Endothelial cell of umbilical vein (primary cell): ENCODE results near the gene KCNJ6. TPM values are rescaled to one million over a fixed set of nuclear protein-coding genes. Genes with fewer than 3 reads are reported as not detected.

Source experiments
- BruUV-seq: library from RNA; stranded (reverse); fragments of 400-500 nt; replicated peaks from 2 replicates; lab custom pipeline; 2021; lab: Mats Ljungman, UMichigan
- CTCF ChIA-PET: fragments of 300-600, 350-600 bp; sonication (Branson Sonifier 250); formaldehyde crosslinking; loops from one replicate; lab custom pipeline; 2021; ENCODE audit warnings: antibody characterized with exemption, inconsistent platforms; lab: Charles Lee
- POLR2A ChIA-PET: fragments of 300-600, 350-600 bp; sonication (Branson Sonifier 250); formaldehyde crosslinking; loops from one replicate; lab custom pipeline; 2021; ENCODE audit warnings: antibody characterized with exemption, inconsistent platforms; lab: Charles Lee
- DNase-seq: peaks from one replicate; pipeline ENCODE4 v3.0.0-alpha.2; 2011; ENCODE audit warnings: low read depth, low spot score
- FAIRE-seq: peaks from 2 replicates; lab custom pipeline; 2011; peaks lifted over from hg19 to GRCh38; lab: Jason Lieb, UNC
- H2AFZ ChIP-seq: 2 replicates; pipeline ENCODE4 v1.6.0; 2012; ENCODE audit warnings: low read depth, low read length, control low read depth, inconsistent platforms
- H3K27ac ChIP-seq: 2 replicates; pipeline ENCODE4 v1.5.1; 2011; ENCODE audit warnings: low read depth, mild to moderate bottlenecking, control low read depth, low read length, moderate library complexity; ENCODE audit not compliant: insufficient read depth
- H3K27me3 ChIP-seq, 2 experiments: 2 replicates each; pipeline versions ENCODE4 v1.6.0 to v1.6.1; 2011; ENCODE audit warnings: low read length in 2 of 2, mixed read lengths in 1 of 2; ENCODE audit not compliant: control insufficient read depth in 2 of 2, insufficient read depth in 2 of 2
- H3K36me3 ChIP-seq, 2 experiments: 2 replicates in 1 of 2; 3 replicates in 1 of 2; pipeline ENCODE4 v1.5.1; 2011; ENCODE audit warnings: low read length in 2 of 2, mild to moderate bottlenecking in 1 of 2, moderate library complexity in 1 of 2; ENCODE audit not compliant: control insufficient read depth in 2 of 2, insufficient read depth in 2 of 2; ENCODE audit errors: extremely low read depth in 1 of 2
- H3K4me1 ChIP-seq: 3 replicates; pipeline ENCODE4 v1.5.1; 2011; ENCODE audit warnings: mild to moderate bottlenecking, low read length; ENCODE audit not compliant: control insufficient read depth, insufficient read depth; ENCODE audit errors: extremely low read depth
- H3K4me2 ChIP-seq: 2 replicates; pipeline ENCODE4 v1.6.1; 2011; ENCODE audit warnings: low read length, control low read depth, mixed read lengths; ENCODE audit not compliant: insufficient read depth
- H3K4me3 ChIP-seq, 3 experiments: fragments of 200-600 bp in 1 of 3; sonication (generic), shearing (Covaris generic) in 1 of 3; replicated peaks in 1 of 3; 2 replicates each; pipeline ENCODE4 v1.5.1; 2011 to 2016; ENCODE audit warnings: control low read depth in 3 of 3, low read length in 3 of 3, mild to moderate bottlenecking in 2 of 3, inconsistent platforms in 1 of 3, low read depth in 1 of 3, moderate library complexity in 1 of 3; ENCODE audit not compliant: insufficient read depth in 1 of 3
- H3K79me2 ChIP-seq: 2 replicates; pipeline ENCODE4 v1.6.0; 2012; ENCODE audit warnings: low read length, inconsistent platforms; ENCODE audit not compliant: control insufficient read depth, insufficient read depth
- H3K9ac ChIP-seq: replicated peaks from 2 replicates; pipeline ENCODE3; 2011; ENCODE audit warnings: low read length, control low read depth; ENCODE audit not compliant: insufficient read depth; ENCODE audit errors: extremely low read depth
- H3K9me1 ChIP-seq: replicated peaks from 3 replicates; pipeline ENCODE4 v1.6.0; 2011; ENCODE audit warnings: mild to moderate bottlenecking, low read length; ENCODE audit not compliant: control insufficient read depth, insufficient read depth; ENCODE audit errors: extremely low read depth
- H3K9me3 ChIP-seq: replicated peaks from 2 replicates; pipeline ENCODE4 v1.5.1; 2012; ENCODE audit warnings: low read length, inconsistent platforms; ENCODE audit not compliant: control insufficient read depth, insufficient read depth
- H4K20me1 ChIP-seq: replicated peaks from 2 replicates; pipeline ENCODE3; 2011; ENCODE audit warnings: mild to moderate bottlenecking, low read length; ENCODE audit not compliant: control insufficient read depth, insufficient read depth; ENCODE audit errors: extremely low read depth
- EZH2 ChIP-seq: IDR thresholded peaks from 2 replicates; pipeline ENCODE4 v1.6.1; 2012; ENCODE audit warnings: borderline replicate concordance, low read depth, mild to moderate bottlenecking, moderate library complexity, low read length, inconsistent platforms; ENCODE audit not compliant: severe bottlenecking
- FOS ChIP-seq: IDR thresholded peaks from 2 replicates; pipeline ENCODE4 v1.6.1; 2011; ENCODE audit warnings: mild to moderate bottlenecking, low read length, moderate library complexity, borderline replicate concordance; ENCODE audit not compliant: insufficient read depth
- GATA2 ChIP-seq: IDR thresholded peaks from 2 replicates; pipeline ENCODE4 v1.7.0; 2011; ENCODE audit warnings: low read depth, mild to moderate bottlenecking, moderate library complexity, mixed read lengths, low read length; ENCODE audit not compliant: insufficient read length, insufficient read depth
- JUN ChIP-seq: IDR thresholded peaks from 2 replicates; pipeline ENCODE4 v1.6.1; 2011; ENCODE audit warnings: borderline replicate concordance, low read depth; ENCODE audit not compliant: insufficient read length, insufficient read depth
- MAX ChIP-seq: IDR thresholded peaks from 2 replicates; pipeline ENCODE4 v1.6.1; 2011; ENCODE audit not compliant: insufficient read depth, insufficient read length
- MYC ChIP-seq: IDR thresholded peaks from one replicate; pipeline ENCODE4 v1.6.1; 2011; ENCODE audit warnings: mild to moderate bottlenecking, low read depth, low read length
- POLR2A ChIP-seq: IDR thresholded peaks from 2 replicates; pipeline ENCODE4 v1.6.1; 2012; ENCODE audit warnings: low read depth, mild to moderate bottlenecking, control low read depth, low read length
- dilution Hi-C: fragments of 300-500 bp; cut with MboI; formaldehyde crosslinking; loops from one replicate; pipeline ENCODE4 v1.15.0; 2019; ENCODE audit warnings: low sequenced_read_pairs; ENCODE audit not compliant: extremely low pct_ligation_motif_present
- intact Hi-C: fragments of 100-400 bp; cut with micrococcal nuclease; formaldehyde crosslinking; loops from one replicate; pipeline ENCODE4 v1.10.0; 2022
- polyA plus RNA-seq, 4 experiments: library from polyadenylated mRNA; depleted of rRNA in 3 of 4; stranded (reverse) in 3 of 4; unstranded in 1 of 4; fragments of >200 nt; gene quantifications; 2 replicates each; pipeline versions ENCODE4 v1.2.1 to v1.2.3, GENCODE V29; 2011 to 2012; ENCODE audit warnings: missing spikeins in 1 of 4
- total RNA-seq: library from RNA; stranded (reverse); gene quantifications from 2 replicates; pipeline ENCODE4 v1.2.3, GENCODE V29; 2021
- TF ChIP-seq, protein P1 (sequence below), 2 donors: IDR thresholded peaks; 1 replicate in 1 of 2; 2 replicates in 1 of 2; pipeline ENCODE4 v1.5.1; 2011; ENCODE audit warnings: low read length in 2 of 2, mild to moderate bottlenecking in 2 of 2, moderate library complexity in 2 of 2, control low read depth in 1 of 2, inconsistent platforms in 1 of 2, low read depth in 1 of 2; ENCODE audit not compliant: insufficient read depth in 1 of 2; ENCODE audit errors: extremely low read depth in 1 of 2

The KCNJ6 gene
- total and polyA plus RNA-seq, 2 donors (not counting 3 experiments of a cell fraction or from before 2014, with no cell fraction given), result not detected

- Histone ChIP-seq H2AFZ (no peak overlapping the region), H3K79me2 (no peaks in the 10 kb centered on the region), H3K9ac (no peak overlapping the region), H3K27me3 (peaks cover 33 to 42% of the 10 kb centered on the region in 2 experiments), H3K4me1 (no peaks in the 10 kb centered on the region), H3K36me3 (no peaks in the 10 kb centered on the region), H3K27ac (no peak overlapping the region), H4K20me1 (no peaks in the 10 kb centered on the region), H3K4me2 (no peak overlapping the region), H3K4me3 (no peak overlapping the region), H3K9me1 (no peaks in the 10 kb centered on the region), H3K9me3 (no peaks in the 10 kb centered on the region)
- no TSS peak for BruUV-seq
- no peak for DNase-seq
- CTCF ChIA-PET, result interaction anchor here (1.2 to 2.9 kb wide), 2 partner anchors 205 to 209 kb away, joined by 5 to 15 read pairs; no protein-coding TSS in a partner anchor
- intact Hi-C loops, result loop anchor here (2.0 to 10.0 kb wide), 2 partner anchors 217 to 437 kb away; no protein-coding TSS in a partner anchor
- dilution Hi-C loops, result no loop called here
- POLR2A ChIA-PET, result no interaction called here
- no peak for FAIRE-seq
- TF ChIP-seq MAX (no peak), FOS (peak; percentile 63), MYC (no peak), POLR2A (no peak), GATA2 (no peak)
Observed at GRCh38 chr21:37917612-37918011, 1.4 kb upstream of the KCNJ6 start.

- dilution Hi-C loops (no loop called here), intact Hi-C loops (loop anchor here (1.0 to 10.0 kb wide), 4 partner anchors 157 to 439 kb away; no protein-coding TSS in a partner anchor)
- Histone ChIP-seq H3K9me3 (no peaks in the 10 kb centered on the region), H3K4me1 (no peaks in the 10 kb centered on the region), H2AFZ (no peak overlapping the region), H3K9ac (no peak overlapping the region), H3K4me2 (no peak overlapping the region), H3K4me3 (no peak overlapping the region), H3K27me3 (peaks cover 35 to 47% of the 10 kb centered on the region in 2 experiments), H3K27ac (no peak overlapping the region), H3K79me2 (no peaks in the 10 kb centered on the region), H3K36me3 (no peaks in the 10 kb centered on the region), H3K9me1 (no peaks in the 10 kb centered on the region), H4K20me1 (no peaks in the 10 kb centered on the region)
- POLR2A ChIA-PET, result no interaction called here
- no peak for TF ChIP-seq JUN
- TF ChIP-seq, protein P1, sequence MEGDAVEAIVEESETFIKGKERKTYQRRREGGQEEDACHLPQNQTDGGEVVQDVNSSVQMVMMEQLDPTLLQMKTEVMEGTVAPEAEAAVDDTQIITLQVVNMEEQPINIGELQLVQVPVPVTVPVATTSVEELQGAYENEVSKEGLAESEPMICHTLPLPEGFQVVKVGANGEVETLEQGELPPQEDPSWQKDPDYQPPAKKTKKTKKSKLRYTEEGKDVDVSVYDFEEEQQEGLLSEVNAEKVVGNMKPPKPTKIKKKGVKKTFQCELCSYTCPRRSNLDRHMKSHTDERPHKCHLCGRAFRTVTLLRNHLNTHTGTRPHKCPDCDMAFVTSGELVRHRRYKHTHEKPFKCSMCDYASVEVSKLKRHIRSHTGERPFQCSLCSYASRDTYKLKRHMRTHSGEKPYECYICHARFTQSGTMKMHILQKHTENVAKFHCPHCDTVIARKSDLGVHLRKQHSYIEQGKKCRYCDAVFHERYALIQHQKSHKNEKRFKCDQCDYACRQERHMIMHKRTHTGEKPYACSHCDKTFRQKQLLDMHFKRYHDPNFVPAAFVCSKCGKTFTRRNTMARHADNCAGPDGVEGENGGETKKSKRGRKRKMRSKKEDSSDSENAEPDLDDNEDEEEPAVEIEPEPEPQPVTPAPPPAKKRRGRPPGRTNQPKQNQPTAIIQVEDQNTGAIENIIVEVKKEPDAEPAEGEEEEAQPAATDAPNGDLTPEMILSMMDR (IDR thresholded peaks at IDR 0.05; ENCODE audit: extremely low read depth in 1 of 2, insufficient read depth in 1 of 2, low read depth in 1 of 2, low read length in 2 of 2), result no peak
- TF ChIP-seq EZH2, result peak; percentile 18
- no peak for TF ChIP-seq POLR2A
- BruUV-seq, result no TSS peak
- FAIRE-seq (no peak), DNase-seq (no peak)
- CTCF ChIA-PET, result interaction anchor here (1.3 to 2.7 kb wide), 3 partner anchors 215 to 441 kb away, joined by 3 to 11 read pairs (median 4); no protein-coding TSS in a partner anchor
Observed at GRCh38 chr21:37915941-37916309, 332 bp downstream of the KCNJ6 start.
